CD4-positive, alpha-beta T cell treated with Interleukin-10 for 1 hour (primary cell): ENCODE measurements around the gene RAB29.
"Not testable (repeated sequence)": the region's sequence is repeated elsewhere in the genome, so short reads cannot be mapped to it uniquely, and the experiment has no call there.

ENCODE experiments used
- DNase-seq: peaks from one replicate; pipeline ENCODE4 v3.0.0-alpha.2; 2020

Gene RAB29

DNA sequence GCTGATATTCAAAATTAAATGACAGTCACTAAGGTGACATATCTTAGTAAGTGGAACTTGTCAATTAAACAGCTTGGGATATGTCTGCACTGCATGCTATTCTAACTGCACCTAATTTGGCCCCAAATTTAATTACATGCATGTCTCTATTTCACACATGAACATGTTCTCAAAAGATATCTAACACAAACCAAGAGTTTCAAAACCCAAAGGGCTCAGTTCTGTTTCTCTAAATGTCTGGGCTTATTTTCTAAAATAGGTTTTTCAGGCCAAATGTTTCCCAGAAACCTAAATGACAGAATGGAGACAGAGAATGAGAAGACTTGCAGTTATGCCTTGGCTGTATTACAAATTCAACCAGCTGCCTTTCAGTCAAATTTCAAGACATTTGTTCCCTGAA, 11.3 kb downstream of the RAB29 start:
- DNase-seq: no peak

DNA sequence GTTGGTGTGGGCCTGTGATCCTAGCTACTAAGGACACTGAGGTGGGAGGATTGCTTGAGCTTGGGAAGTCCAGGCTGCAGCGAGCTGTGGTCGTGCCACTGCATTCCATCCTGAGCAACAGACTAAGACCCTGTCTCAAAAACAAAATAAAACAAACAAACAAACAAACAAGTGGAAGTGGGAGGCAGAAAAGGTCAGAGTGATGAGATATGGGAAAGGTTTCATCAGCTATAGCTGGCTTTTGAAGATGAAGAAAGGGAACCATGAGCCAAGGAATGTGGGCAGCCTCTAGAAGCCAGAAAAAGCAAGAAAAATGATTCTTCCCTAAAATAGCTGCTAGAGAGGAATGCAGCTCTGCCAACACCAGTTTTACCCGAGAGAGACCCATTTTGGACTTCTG, 14.7 kb downstream of the RAB29 start:
- no peak for DNase-seq

DNA sequence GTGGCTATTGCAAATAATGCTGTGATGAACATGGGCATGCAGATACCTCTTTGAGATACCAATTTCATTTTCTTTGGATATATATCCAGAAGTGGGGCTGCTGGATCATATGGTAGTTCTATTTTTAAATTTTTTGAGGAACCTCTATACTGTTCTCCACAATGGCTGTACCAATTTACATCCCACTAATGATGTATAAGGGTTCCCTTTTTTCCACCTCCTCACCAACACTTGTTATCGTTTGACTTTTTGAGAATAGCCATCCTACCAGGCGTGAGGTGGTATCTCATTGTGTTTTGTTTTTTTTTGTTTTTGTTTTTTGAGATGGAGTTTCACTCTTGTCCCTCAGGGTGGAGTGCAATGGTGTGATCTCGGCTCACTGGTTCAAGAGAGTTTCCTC, 18.7 kb downstream of the RAB29 start:
- no peak for DNase-seq

DNA sequence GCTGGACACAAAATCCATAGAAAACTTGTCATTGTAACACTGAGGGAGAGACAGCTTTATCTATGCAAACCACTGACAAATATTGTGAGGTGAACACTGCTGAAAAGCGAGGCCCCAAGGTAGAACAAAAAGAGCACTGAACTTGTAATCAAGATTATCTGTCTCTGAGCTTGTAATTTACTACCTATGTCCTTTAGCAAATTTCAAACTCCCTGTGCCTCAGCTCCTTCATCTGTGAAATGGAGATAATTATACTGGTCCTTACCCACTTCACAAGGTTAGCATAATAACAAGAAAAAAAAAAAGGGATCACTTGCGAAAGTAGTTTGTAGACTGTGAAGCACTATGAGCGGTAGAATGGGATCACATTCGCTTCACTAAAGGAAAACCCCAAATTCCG, 20.4 kb downstream of the RAB29 start:
- no peak for DNase-seq

DNA sequence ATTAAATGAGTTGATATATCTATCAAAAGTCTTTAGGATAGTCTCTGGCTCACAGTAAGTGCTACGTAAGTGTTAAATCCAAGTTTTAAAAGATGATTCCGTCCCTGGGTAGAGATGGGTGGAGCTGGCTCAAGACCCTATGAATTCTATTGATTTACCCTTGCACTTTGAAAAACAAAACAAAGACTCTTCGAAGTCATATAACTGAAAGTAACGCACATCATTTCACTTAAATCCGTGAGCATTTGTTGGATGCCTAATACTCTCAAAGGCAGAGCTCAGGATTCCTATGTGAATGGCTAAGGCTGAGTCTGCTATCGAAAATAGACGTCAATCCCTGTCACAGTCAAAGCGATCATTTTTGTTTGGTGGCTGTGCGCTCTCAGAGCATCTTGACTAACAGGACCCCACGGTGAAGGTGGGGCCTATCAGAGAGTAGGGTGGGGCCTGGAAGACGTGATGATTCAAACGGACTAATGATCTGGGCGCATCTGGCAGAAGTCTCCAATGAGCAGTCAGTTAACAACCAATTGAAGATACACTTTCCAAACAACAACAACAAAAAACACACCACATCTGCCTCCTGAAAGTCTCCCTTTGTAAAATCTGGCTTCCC, 24.1 kb downstream of the RAB29 start:
- no peak for DNase-seq

DNA sequence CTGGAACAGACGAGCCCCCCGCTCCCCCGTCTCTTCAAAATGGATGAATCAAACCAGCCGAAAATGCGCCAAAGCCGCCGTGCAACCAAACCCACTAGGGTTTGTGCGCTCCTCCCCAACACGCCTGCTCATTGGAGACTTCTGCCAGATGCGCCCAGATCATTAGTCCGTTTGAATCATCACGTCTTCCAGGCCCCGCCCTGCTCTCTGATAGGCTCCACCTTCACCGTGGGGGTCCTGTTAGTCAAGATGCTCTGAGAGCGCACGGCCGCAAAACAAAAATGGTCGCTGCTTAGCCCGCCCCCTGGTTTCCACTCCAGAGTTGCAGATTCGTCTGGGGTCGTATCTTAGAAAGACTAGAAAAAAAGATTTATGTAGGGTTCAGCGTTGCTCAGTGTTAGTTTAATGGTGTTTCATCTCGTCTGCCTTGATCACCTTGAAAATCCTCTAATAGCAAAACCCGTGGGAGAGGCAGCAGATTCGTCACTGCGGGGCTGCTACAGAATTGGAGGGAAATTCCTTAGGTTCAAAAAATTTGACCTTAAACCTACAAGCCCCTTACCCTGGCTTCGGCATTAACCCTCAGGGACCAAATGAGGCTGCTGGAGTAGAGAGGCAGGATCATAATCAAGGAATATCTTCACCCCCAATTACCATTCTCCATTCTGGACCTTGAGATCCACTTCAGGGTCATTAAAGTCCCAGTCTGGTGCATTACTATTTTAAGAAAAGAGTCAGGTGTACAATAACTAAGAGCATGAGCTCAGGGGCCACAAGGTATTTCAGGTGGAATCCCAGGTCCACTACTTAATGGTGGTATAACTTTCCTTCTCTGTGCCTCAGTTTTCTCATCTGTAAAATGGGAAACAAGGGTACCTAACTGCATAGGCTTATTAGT, 24.9 kb downstream of the RAB29 start, which contains the start of gene NUCKS1:
TSS of gene NUCKS1 (minus strand) at position 45 of the 898 bp plus-strand sequence. CDS start 209 bp downstream, outside the sequence.
- DNase-seq: peak; percentile 99

DNA sequence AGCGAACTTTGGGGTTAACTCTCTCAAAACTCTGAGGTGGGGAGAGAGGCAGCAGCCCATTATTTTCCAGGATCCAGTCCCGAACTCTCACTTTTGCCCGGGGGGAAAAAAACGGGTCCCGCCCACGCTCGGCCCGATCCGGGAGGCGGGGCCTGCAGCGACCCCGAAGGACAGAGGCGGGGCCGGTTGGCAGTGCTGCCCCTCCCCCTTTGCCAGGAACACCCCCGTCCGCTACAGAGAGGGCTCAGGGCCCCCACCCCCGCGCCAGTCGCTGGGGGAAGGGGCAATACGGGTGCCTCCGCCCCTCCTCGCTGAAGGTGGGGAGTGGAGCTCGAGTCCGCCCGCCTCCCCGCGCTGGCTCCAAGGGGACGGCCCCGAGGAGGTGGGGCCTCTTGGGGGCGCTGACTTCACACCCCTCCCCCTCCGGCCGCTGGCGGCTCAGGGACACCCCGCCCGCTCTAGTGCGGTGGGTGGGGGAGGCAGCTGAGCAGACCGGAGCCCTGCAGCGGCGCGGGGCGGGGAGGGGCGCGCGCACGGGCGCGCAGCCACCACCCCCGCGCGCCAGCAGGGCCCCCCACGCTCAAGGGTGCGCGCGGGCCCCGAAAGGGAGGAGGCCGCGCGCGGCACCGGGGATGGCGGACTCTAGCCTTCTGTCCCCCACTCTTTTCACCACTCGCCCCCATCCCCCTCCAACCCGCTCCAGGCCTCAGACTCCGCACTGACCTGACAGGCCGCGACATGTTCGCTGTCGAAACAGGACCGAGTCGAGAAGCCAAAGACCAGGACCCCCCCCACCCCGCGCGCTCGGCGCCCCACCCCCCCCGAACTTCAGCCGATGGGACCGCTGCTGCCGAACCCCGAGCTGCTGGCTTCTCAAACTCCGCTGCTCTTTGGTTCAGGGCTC, 25.8 kb downstream of the RAB29 start:
- DNase-seq: peak; percentile 96

DNA sequence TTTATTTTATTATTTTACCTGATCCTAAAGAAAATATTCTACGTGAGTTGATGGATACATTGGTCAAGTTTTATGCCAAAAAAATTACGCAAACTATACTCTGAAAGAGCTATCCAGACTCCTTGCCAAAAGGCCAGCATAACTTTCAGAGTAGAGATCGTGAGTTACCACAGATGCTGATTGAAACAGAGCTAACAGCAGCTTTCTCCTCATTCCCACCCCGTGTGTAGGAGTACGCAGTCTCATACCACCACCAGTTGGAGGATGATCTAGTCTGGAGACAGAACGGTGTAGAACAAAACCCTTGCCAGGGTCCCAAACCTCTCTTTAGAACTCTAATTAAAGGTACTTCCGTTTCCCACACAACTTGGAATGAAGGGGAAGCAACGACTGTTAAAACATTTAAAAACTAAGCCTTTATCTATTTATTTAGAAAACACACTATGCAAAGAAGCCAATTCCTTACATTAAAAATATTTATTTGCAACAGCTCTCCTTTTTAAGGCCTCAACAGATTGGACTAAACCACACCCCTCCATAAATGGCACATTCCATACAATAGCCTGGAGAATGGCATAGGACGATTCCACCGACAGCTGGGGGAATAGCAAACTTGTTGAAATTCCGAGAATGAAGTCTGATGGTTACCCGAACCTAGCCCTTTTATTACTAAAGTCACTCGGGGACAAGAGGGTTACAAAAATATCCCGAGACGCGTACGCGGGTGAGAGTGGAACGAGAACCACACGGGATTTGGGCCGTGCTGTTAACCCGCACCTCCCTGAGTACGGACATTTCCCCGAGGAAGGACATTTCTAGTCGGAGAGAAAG, 26.7 kb downstream of the RAB29 start:
- peak; percentile 31 for DNase-seq

DNA sequence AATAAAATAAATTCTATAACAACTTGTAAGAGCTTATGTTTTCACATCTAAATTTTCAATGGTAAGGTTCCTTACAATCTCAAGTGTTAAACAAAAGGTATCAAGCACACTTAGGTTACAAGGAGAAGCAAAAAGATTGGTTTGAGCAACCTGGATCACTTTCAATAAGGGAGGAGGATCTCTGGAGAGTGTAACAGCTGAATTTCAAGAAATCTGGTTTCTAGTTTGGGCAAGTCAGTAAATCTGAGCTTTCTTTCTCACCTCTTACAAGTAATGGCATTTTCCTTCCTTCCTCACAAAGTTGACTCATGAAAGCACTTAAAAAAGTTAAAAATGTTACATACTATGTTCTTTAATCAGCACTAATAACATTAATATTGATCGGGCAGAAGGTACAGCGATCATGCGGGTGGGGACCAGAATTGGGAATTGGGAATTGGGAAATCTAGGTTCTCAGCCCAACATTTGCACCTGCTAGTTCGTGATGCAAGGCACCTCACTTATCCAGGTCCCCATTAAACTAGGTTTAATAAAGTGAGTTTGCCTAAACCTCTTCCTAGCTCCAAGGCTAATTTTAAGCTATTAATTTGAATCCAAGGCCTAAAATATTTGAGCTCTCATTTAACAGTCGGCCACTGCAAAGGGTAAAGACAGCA, 28.4 kb downstream of the RAB29 start:
- DNase-seq: no peak

DNA sequence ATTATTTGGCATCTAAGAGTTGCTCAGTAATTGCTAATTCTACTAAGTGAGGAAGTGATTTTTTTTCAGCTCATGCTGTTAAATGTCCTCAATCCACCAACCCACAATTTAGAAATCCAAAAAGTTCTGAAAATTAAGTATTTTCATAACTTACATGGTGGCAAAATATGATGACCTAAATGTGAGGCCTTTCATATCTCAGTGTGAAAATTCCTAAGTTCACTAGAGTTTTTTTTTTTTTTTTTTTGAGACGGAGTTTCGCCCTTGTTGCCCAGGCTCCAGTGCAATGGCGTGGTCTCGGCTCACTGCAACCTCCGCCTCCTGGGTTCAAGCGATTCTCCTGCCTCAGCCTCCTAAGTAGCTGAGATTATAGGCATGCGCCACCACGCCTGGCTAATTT, 30.9 kb downstream of the RAB29 start:
- no peak for DNase-seq

DNA sequence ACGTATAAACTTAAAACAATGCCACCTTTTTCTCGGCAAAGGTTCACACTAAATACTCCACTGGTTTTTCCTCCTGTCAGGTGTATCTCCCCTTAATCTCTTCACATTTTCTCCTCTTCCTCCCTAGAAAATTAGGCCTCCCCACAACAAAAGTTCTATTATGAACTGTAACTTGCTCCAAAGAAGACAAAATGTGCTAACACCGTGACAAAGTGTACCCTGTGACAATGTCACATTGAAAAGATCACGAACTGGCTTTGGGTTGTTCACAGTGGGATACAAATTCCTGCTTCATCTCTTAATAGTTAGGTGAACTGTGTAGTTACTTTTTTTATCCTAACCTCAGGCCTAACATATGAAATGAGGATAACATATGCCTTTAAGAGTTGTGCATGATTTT, 31.3 kb downstream of the RAB29 start:
- DNase-seq: no peak

DNA sequence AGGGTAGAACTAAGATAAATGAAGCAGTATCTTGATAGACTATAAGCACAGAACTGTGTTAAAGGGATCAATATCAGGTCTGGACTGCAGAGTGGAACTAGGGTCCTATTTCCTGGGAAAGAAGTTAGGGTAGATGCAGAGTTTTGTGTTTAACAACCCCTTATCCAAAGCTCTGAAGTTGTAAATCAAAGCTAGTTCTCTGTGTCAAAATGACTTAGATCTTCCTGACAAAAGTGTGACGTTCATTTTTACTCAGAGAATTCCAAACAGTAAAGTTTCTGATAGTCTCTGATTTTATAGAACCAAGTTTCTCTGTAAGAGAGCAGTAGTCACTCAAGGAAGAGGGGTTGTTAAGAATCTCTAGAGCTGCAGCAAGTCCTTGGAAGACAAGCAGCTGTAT, 33.6 kb downstream of the RAB29 start:
- no peak for DNase-seq

DNA sequence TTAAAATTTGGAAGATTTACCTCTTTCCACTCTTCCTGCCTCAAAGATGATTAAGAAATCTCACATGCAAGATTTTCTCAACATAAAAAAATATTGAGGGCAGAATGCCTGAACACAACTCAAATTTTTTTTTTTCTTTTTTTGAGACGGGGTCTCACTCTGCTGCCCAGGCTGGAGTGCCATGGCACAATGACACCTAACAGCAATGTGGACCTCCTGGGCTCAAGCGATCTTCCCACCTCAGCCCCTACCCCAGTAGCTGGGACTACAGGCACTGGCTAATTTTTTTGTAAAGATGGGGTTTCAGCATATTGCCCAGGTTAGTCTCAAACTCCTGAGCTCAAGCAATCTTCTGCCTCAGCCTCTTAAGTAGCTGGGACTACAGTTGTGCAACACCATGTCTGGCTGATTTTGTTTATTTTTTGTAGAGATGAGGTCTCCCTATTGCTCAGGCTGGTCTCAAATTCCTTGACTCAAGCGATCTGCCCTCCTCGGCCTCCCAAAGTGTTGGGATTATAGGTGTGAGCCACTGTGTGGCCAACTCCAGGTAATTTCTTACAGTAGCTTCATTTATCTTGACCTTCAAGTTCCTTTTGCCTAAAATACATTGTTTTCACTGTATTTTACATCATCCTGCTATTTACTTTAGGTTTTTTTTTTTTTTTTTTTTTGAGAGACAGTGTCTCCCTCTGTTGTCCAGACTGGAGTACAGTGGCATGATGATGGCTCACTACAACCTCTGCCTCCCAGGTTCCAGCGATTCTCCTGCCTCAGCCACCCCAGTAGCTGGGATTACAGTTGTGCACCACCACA, 35.7 kb downstream of the RAB29 start:
- no peak for DNase-seq

DNA sequence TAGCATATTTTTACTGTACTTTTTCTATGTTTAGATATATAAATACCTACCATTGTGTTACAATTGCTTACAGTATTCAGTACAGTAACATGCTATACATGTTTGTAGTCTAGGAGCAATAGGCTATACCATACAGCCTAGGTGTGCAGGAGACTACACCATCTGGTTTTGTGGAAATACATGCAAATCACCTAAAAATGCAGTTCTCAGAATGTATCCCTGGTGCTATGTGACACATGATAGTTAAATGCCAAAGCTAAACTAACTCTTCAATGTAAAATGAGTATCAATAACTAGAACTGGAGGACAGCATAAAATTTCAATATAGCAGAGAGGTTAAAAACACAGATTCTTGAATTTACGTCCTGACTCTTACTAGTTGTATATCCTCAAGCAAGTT, 40.1 kb downstream of the RAB29 start:
- no peak for DNase-seq

DNA sequence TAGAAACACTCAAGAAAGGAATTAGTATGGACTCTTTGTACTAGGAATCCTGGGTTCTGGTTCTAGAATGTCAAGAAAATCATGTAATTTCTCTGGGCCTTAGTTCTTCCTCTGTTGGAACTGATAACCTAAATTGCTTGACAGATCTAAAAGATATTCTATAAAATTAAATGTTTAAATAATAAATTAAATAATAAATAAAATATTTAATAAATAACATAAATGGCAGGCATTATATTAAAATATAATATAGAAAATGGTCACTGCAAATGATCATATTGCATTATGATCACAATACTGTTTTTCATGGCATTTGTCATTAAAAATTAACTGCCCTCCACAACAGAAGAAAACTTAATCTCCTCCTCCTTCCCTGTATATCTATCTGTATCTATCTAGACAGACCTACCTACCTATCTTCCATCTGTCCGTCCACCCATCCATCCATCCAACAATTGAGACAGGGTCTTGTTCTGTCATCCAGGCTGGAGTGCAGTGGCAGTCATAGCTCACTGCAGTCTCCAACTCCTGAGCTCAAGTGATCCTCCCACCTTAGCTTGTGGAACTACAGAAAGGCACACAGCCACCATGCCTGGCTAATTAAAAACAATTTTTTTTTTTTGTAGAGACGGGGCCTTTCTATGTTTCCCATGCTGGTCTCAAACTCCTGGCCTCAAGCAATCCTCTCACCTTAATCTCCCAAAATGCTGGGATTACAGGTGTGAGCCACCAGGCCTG, 41.7 kb downstream of the RAB29 start:
- no peak for DNase-seq

DNA sequence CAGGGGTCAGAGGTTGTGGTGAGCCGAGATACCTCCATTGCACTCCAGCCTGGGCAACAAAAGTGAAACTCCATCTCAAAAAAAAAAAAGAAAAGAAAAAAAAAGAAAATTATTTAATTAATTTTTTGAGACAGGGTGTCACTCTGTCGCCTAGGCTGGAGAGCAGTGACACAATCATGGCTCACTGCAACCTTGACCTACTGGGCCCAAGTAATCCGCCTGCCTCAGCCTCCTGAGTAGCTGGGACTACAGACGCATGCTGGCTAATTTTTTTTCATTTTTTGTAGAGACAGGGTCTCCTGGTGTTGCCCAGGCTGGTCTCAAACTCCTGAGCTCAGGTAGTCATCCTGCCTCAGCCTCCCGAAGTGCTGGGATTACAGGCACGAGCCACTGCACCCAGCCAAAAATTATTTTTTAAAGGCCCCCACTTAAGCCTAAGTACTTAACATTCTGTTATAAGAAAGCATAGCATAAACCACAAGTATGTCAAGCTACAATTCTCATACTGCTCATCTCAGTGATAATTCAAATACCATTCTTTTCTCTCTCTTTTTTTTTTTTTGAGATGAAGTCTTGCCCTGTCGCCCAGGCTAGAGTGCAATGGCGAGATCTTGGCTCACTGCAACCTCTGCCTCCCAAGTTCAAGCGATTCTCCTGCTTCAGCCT, 45.2 kb downstream of the RAB29 start:
- DNase-seq: no peak

DNA sequence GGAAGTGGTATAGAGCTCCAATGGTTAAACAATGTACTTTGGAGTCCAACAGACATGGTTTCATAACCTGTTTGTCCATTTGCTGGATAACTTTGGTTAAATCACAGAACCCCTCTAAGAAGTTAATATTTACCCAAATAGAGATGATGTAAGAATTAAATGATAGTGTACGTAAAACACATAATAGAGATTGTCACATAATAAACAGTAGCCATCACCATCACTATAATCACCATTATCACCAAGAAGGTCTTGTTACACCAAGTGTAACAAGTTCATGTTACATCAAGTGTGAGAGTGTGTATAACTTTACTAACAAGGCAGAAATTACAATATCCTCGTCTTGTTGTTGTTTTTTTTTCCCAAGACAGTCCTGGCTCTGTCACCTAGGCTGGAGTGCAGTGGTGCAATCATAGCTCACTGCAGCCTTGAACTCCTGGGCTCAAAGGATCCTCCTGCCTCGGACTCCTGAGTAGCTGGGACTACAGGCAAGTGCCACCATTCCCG, 48.6 kb downstream of the RAB29 start:
- DNase-seq: no peak

DNA sequence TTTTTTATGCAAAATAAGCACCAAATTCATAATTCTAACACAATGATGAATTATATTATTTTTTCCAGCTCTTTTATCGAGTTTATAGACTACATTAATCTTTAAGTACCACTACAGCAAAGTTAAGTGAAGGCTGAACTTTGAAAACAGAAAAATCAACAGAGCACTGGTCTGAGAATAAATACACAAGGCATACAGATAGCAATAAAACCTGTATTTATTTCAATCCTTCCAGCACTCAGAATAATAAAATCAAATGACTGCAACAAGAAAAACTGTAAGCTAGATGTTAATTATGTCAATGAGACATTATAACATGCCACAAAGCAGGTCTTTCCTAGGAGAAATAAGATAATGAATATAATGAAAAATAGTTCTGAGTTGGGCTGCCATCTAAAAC, 49.8 kb downstream of the RAB29 start:
- DNase-seq: no peak

DNA sequence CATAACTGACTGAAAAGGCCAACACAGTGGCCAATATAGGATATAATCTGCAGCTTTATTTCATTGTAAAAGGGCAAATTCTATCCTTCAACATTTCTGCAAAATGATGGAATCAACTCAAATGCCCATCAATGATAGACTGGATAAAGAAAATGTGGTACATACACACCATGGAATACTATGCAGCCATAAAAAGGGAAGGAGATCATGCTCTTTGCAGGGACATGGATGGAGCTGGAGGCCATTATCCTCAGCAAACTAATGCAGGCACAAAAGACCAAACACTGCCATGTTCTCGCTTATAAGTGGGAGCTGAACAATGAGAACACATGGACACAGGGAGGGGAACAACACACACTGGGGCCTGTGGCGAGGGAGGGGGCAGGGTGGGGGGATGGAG, 54.5 kb downstream of the RAB29 start:
- DNase-seq: not testable (repeated sequence)
